ENCODE data around the gene C8B. TPM values are rescaled to one million over a fixed set of nuclear protein-coding genes. Genes with fewer than 3 reads are reported as not detected.

C8B gene
- total and polyA plus RNA-seq, 4 experiments from 2014 or later = not detected

GRCh38 chr1:56963667-56964066 is 2.1 kb downstream of the C8B start:
- Histone ChIP-seq H3K27ac (ENCODE audit: low read depth, low read length) (no peak overlapping the region), H3K4me1 (ENCODE audit: insufficient read depth, low read length) (no peaks in the 10 kb centered on the region), H3K36me3 (ENCODE audit: insufficient read depth, low read length) (no peaks in the 10 kb centered on the region), H3K9me3 (ENCODE audit: control insufficient read depth in 1 of 2, low read length in 2 of 2) (no peaks in the 10 kb centered on the region), H3K4me3 (ENCODE audit: low read length in 2 of 2) (no peak overlapping the region), H3K27me3 (ENCODE audit: insufficient read depth, low read length) (no peaks in the 10 kb centered on the region)
- Mint-ChIP-seq H3K4me3 (no peak overlapping the region), H3K9me3 (peaks cover 0 to 2% (median under 1%) of the 10 kb centered on the region in 8 donors), H3K4me1 (no peaks in the 10 kb centered on the region), H3K27ac (no peak overlapping the region), H3K27me3 (peaks cover 4 to 5% of the 10 kb centered on the region in 2 donors), H3K36me3 (no peaks in the 10 kb centered on the region)
- POLR2A ChIA-PET (ENCODE audit: partially characterized antibody) = no interaction called here
- no peak for DNase-seq
- intact Hi-C loops (cut with micrococcal nuclease) = no loop called here
- CTCF ChIA-PET (ENCODE audit: partially characterized antibody) = no interaction called here

GRCh38 chr1:56961426-56961825 is 4.4 kb downstream of the C8B start:
- Histone ChIP-seq H3K27me3 (ENCODE audit: insufficient read depth, low read length) (no peaks in the 10 kb centered on the region), H3K9me3 (ENCODE audit: control insufficient read depth in 1 of 2, low read length in 2 of 2) (no peaks in the 10 kb centered on the region), H3K36me3 (ENCODE audit: insufficient read depth, low read length) (no peaks in the 10 kb centered on the region), H3K4me3 (ENCODE audit: low read length in 2 of 2) (no peak overlapping the region), H3K27ac (ENCODE audit: low read depth, low read length) (no peak overlapping the region), H3K4me1 (ENCODE audit: insufficient read depth, low read length) (no peaks in the 10 kb centered on the region)
- Mint-ChIP-seq H3K27ac (no peak overlapping the region), H3K4me3 (no peak overlapping the region), H3K4me1 (no peaks in the 10 kb centered on the region), H3K9me3 (peaks cover 0 to 2% (median 0%) of the 10 kb centered on the region in 8 donors), H3K36me3 (no peaks in the 10 kb centered on the region), H3K27me3 (peaks cover 5 to 7% of the 10 kb centered on the region in 2 donors)
- no peak for DNase-seq
- intact Hi-C loops (cut with micrococcal nuclease) = no loop called here
- POLR2A ChIA-PET (ENCODE audit: partially characterized antibody) = no interaction called here
- CTCF ChIA-PET (ENCODE audit: partially characterized antibody) = no interaction called here

GRCh38 chr1:56958526-56958925 is 7.3 kb downstream of the C8B start:
- no peak overlapping the region for H3K4me3 ChIP-seq (ENCODE audit: low read length in 2 of 2)
- no peaks in the 10 kb centered on the region for H3K4me1 ChIP-seq (ENCODE audit: insufficient read depth, low read length)
- DNase-seq = no peak
- no peaks in the 10 kb centered on the region for H3K27me3 ChIP-seq (ENCODE audit: insufficient read depth, low read length)
- no peaks in the 10 kb centered on the region for H3K36me3 ChIP-seq (ENCODE audit: insufficient read depth, low read length)
- ChIA-PET CTCF (ENCODE audit: partially characterized antibody) (no interaction called here), POLR2A (ENCODE audit: partially characterized antibody) (no interaction called here)
- peaks cover 0 to 2% (median 0%) of the 10 kb centered on the region in 8 donors for H3K9me3 Mint-ChIP-seq
- H3K27ac ChIP-seq (ENCODE audit: low read depth, low read length) = no peak overlapping the region
- H3K27me3 Mint-ChIP-seq = peaks cover 2 to 7% of the 10 kb centered on the region in 2 donors
- intact Hi-C loops (cut with micrococcal nuclease) = no loop called here
- no peak overlapping the region for H3K27ac Mint-ChIP-seq
- no peaks in the 10 kb centered on the region for H3K4me1 Mint-ChIP-seq
- H3K4me3 Mint-ChIP-seq = no peak overlapping the region
- H3K9me3 ChIP-seq (ENCODE audit: control insufficient read depth in 1 of 2, low read length in 2 of 2) = no peaks in the 10 kb centered on the region
- no peaks in the 10 kb centered on the region for H3K36me3 Mint-ChIP-seq

- H3K4me3 ChIP-seq (ENCODE audit: low read length in 2 of 2) = no peak overlapping the region
- intact Hi-C loops (cut with micrococcal nuclease) = no loop called here
- no peaks in the 10 kb centered on the region for H3K36me3 Mint-ChIP-seq
- ChIA-PET POLR2A (ENCODE audit: partially characterized antibody) (no interaction called here), CTCF (ENCODE audit: partially characterized antibody) (no interaction called here)
- peaks cover 0 to 2% (median 0%) of the 10 kb centered on the region in 8 donors for H3K9me3 Mint-ChIP-seq
- no peaks in the 10 kb centered on the region for H3K4me1 Mint-ChIP-seq
- no peaks in the 10 kb centered on the region for H3K9me3 ChIP-seq (ENCODE audit: control insufficient read depth in 1 of 2, low read length in 2 of 2)
- H3K4me3 Mint-ChIP-seq = no peak overlapping the region
- H3K4me1 ChIP-seq (ENCODE audit: insufficient read depth, low read length) = no peaks in the 10 kb centered on the region
- no peaks in the 10 kb centered on the region for H3K36me3 ChIP-seq (ENCODE audit: insufficient read depth, low read length)
- no peak overlapping the region for H3K27ac ChIP-seq (ENCODE audit: low read depth, low read length)
- H3K27me3 ChIP-seq (ENCODE audit: insufficient read depth, low read length) = no peaks in the 10 kb centered on the region
- H3K27me3 Mint-ChIP-seq = peaks cover 2 to 7% of the 10 kb centered on the region in 2 donors
- no peak for DNase-seq
- no peak overlapping the region for H3K27ac Mint-ChIP-seq
Observed at GRCh38 chr1:56957931-56958330, 7.9 kb downstream of the C8B start.

- no peaks in the 10 kb centered on the region for H3K36me3 ChIP-seq (ENCODE audit: insufficient read depth, low read length)
- H3K27ac Mint-ChIP-seq = no peak overlapping the region
- H3K9me3 ChIP-seq (ENCODE audit: control insufficient read depth in 1 of 2, low read length in 2 of 2) = no peaks in the 10 kb centered on the region
- ChIA-PET POLR2A (ENCODE audit: partially characterized antibody) (no interaction called here), CTCF (ENCODE audit: partially characterized antibody) (no interaction called here)
- no peak overlapping the region for H3K4me3 ChIP-seq (ENCODE audit: low read length in 2 of 2)
- no peaks in the 10 kb centered on the region for H3K36me3 Mint-ChIP-seq
- H3K4me1 Mint-ChIP-seq = no peaks in the 10 kb centered on the region
- no peak overlapping the region for H3K27ac ChIP-seq (ENCODE audit: low read depth, low read length)
- no peak overlapping the region for H3K4me3 Mint-ChIP-seq
- no peaks in the 10 kb centered on the region for H3K4me1 ChIP-seq (ENCODE audit: insufficient read depth, low read length)
- DNase-seq = no peak
- peaks cover 2 to 6% of the 10 kb centered on the region in 2 donors for H3K27me3 Mint-ChIP-seq
- no peaks in the 10 kb centered on the region for H3K27me3 ChIP-seq (ENCODE audit: insufficient read depth, low read length)
- H3K9me3 Mint-ChIP-seq = peaks cover 0 to 2% (median 0%) of the 10 kb centered on the region in 8 donors
- intact Hi-C loops (cut with micrococcal nuclease) = no loop called here
Observed at GRCh38 chr1:56954664-56955063, 11.2 kb downstream of the C8B start.

- DNase-seq = no peak
- no peak overlapping the region for H3K27ac Mint-ChIP-seq
- H3K4me1 Mint-ChIP-seq = no peaks in the 10 kb centered on the region
- no peaks in the 10 kb centered on the region for H3K27me3 ChIP-seq (ENCODE audit: insufficient read depth, low read length)
- H3K9me3 Mint-ChIP-seq = peaks cover 0 to 2% (median 0%) of the 10 kb centered on the region in 8 donors
- no peaks in the 10 kb centered on the region for H3K36me3 Mint-ChIP-seq
- H3K4me1 ChIP-seq (ENCODE audit: insufficient read depth, low read length) = no peaks in the 10 kb centered on the region
- CTCF ChIA-PET (ENCODE audit: partially characterized antibody) = no interaction called here
- peaks cover 2 to 6% of the 10 kb centered on the region in 2 donors for H3K27me3 Mint-ChIP-seq
- H3K4me3 ChIP-seq (ENCODE audit: low read length in 2 of 2) = no peak overlapping the region
- no peak overlapping the region for H3K4me3 Mint-ChIP-seq
- H3K36me3 ChIP-seq (ENCODE audit: insufficient read depth, low read length) = no peaks in the 10 kb centered on the region
- POLR2A ChIA-PET (ENCODE audit: partially characterized antibody) = no interaction called here
- H3K27ac ChIP-seq (ENCODE audit: low read depth, low read length) = no peak overlapping the region
- no peaks in the 10 kb centered on the region for H3K9me3 ChIP-seq (ENCODE audit: control insufficient read depth in 1 of 2, low read length in 2 of 2)
- intact Hi-C loops (cut with micrococcal nuclease) = no loop called here
Observed at GRCh38 chr1:56953386-56953785, 12.4 kb downstream of the C8B start.

- Mint-ChIP-seq H3K36me3 (no peaks in the 10 kb centered on the region), H3K4me1 (no peaks in the 10 kb centered on the region), H3K9me3 (peaks cover 0 to 2% (median 0%) of the 10 kb centered on the region in 8 donors), H3K27me3 (peaks cover under 1 to 5% of the 10 kb centered on the region in 2 donors), H3K27ac (no peak overlapping the region), H3K4me3 (no peak overlapping the region)
- ChIA-PET CTCF (ENCODE audit: partially characterized antibody) (no interaction called here), POLR2A (ENCODE audit: partially characterized antibody) (no interaction called here)
- intact Hi-C loops (cut with micrococcal nuclease) = no loop called here
- H3K4me1 ChIP-seq (ENCODE audit: insufficient read depth, low read length) = no peaks in the 10 kb centered on the region
- no peak overlapping the region for H3K4me3 ChIP-seq (ENCODE audit: low read length in 2 of 2)
- H3K27me3 ChIP-seq (ENCODE audit: insufficient read depth, low read length) = no peaks in the 10 kb centered on the region
- H3K9me3 ChIP-seq (ENCODE audit: control insufficient read depth in 1 of 2, low read length in 2 of 2) = no peaks in the 10 kb centered on the region
- no peaks in the 10 kb centered on the region for H3K36me3 ChIP-seq (ENCODE audit: insufficient read depth, low read length)
- DNase-seq = no peak
- H3K27ac ChIP-seq (ENCODE audit: low read depth, low read length) = no peak overlapping the region
Observed at GRCh38 chr1:56952501-56952900, 13.3 kb downstream of the C8B start.

GRCh38 chr1:56948403-56949023 is 17.3 kb downstream of the C8B start:
- H3K36me3 Mint-ChIP-seq = no peaks in the 10 kb centered on the region
- intact Hi-C loops (cut with micrococcal nuclease) = no loop called here
- DNase-seq = no peak
- no peaks in the 10 kb centered on the region for H3K9me3 Mint-ChIP-seq
- H3K4me3 Mint-ChIP-seq = no peak overlapping the region
- no peak overlapping the region for H3K27ac Mint-ChIP-seq
- H3K9me3 ChIP-seq (ENCODE audit: control insufficient read depth in 1 of 2, low read length in 2 of 2) = no peaks in the 10 kb centered on the region
- H3K27me3 Mint-ChIP-seq = no peaks in the 10 kb centered on the region
- H3K4me3 ChIP-seq (ENCODE audit: low read length in 2 of 2) = no peak overlapping the region
- H3K4me1 Mint-ChIP-seq = no peaks in the 10 kb centered on the region
- CTCF ChIA-PET (ENCODE audit: partially characterized antibody) = no interaction called here
- H3K4me1 ChIP-seq (ENCODE audit: insufficient read depth, low read length) = no peaks in the 10 kb centered on the region
- no peak overlapping the region for H3K27ac ChIP-seq (ENCODE audit: low read depth, low read length)
- POLR2A ChIA-PET (ENCODE audit: partially characterized antibody) = no interaction called here
- H3K27me3 ChIP-seq (ENCODE audit: insufficient read depth, low read length) = no peaks in the 10 kb centered on the region
- H3K36me3 ChIP-seq (ENCODE audit: insufficient read depth, low read length) = no peaks in the 10 kb centered on the region

Measured in CD4-positive, alpha-beta memory T cell (primary cell).